SK-N-SH treated with all-trans-retinoic acid at 6 μM for 48 hours (cell line): ENCODE measurements around the gene THUMPD2.

ENCODE experiments used
- ATAC-seq: fragments of 200-7000 bp; cut with Tn5 transposase; 3 replicates; pipeline ENCODE4 v1.9.1; 2020; ENCODE audit warnings: mild to moderate bottlenecking, moderate library complexity
- ARNTL ChIP-seq: fragments of 450-650 bp; formaldehyde crosslinking; IDR thresholded peaks from 2 replicates; pipeline ENCODE4 v1.5.0; 2020; ENCODE audit warnings: low read depth, mild to moderate bottlenecking, moderate library complexity, borderline replicate concordance
- BACH2 ChIP-seq: fragments of 250-450 bp; sonication (Bioruptor Pico); IDR thresholded peaks from 2 replicates; pipeline ENCODE4 v1.9.0; 2021; ENCODE audit warnings: mild to moderate bottlenecking, borderline replicate concordance
- CREB5 ChIP-seq: fragments of 250-450 bp; sonication (Bioruptor Pico); IDR thresholded peaks from 2 replicates; pipeline ENCODE4 v1.5.1; 2020; ENCODE audit warnings: low read depth, mild to moderate bottlenecking, moderate library complexity
- CSDC2 ChIP-seq: fragments of 250-450 bp; sonication (Bioruptor Pico); IDR thresholded peaks from 2 replicates; pipeline ENCODE4 v1.5.0; 2020; ENCODE audit warnings: mild to moderate bottlenecking, moderate library complexity
- CSRNP3 ChIP-seq: fragments of 250-450 bp; sonication (Bioruptor Pico); IDR thresholded peaks from 2 replicates; pipeline ENCODE4 v1.5.1; 2021; ENCODE audit warnings: mild to moderate bottlenecking, moderate library complexity
- ESRRG ChIP-seq: fragments of 250-450 bp; sonication (Bioruptor Pico); IDR thresholded peaks from 2 replicates; pipeline ENCODE4 v1.6.1; 2021; ENCODE audit warnings: mild to moderate bottlenecking
- GLIS3 ChIP-seq: fragments of 250-450 bp; sonication (Bioruptor Pico); IDR thresholded peaks from 2 replicates; pipeline ENCODE4 v1.5.0; 2020; ENCODE audit warnings: mild to moderate bottlenecking, moderate library complexity
- ISL1 ChIP-seq: fragments of 250-450 bp; sonication (Bioruptor Pico); IDR thresholded peaks from 2 replicates; pipeline ENCODE4 v2.1.2; 2022; ENCODE audit warnings: mild to moderate bottlenecking, moderate library complexity
- OSR1 ChIP-seq: fragments of 250-450 bp; sonication (Bioruptor Pico); IDR thresholded peaks from 2 replicates; pipeline ENCODE4 v1.8.0; 2022; ENCODE audit warnings: moderate library complexity, mild to moderate bottlenecking, inconsistent platforms
- PATZ1 ChIP-seq: fragments of 250-450 bp; sonication (Bioruptor Pico); IDR thresholded peaks from 2 replicates; pipeline ENCODE4 v1.8.0; 2020; ENCODE audit warnings: mild to moderate bottlenecking, moderate library complexity, borderline replicate concordance
- POU6F1 ChIP-seq: fragments of 250-450 bp; sonication (Bioruptor Pico); IDR thresholded peaks from 2 replicates; pipeline ENCODE4 v1.8.0; 2021; ENCODE audit warnings: low read depth, mild to moderate bottlenecking, moderate library complexity, borderline replicate concordance
- PPARA ChIP-seq: fragments of 250-450 bp; sonication (Bioruptor Pico); IDR thresholded peaks from 2 replicates; pipeline ENCODE4 v1.5.0; 2020; ENCODE audit warnings: mild to moderate bottlenecking, borderline replicate concordance
- RARB ChIP-seq: fragments of 250-450 bp; sonication (Bioruptor Pico); IDR thresholded peaks from 2 replicates; pipeline ENCODE4 v1.8.0; 2021; ENCODE audit warnings: mild to moderate bottlenecking, moderate library complexity
- SNAI2 ChIP-seq: fragments of 250-450 bp; sonication (Bioruptor Pico); IDR thresholded peaks from 2 replicates; pipeline ENCODE4 v1.5.0; 2020; ENCODE audit warnings: mild to moderate bottlenecking, moderate library complexity
- TCF4 ChIP-seq: fragments of 250-450 bp; sonication (Bioruptor Pico); IDR thresholded peaks from 2 replicates; pipeline ENCODE4 v1.8.0; 2021; ENCODE audit warnings: mild to moderate bottlenecking, moderate library complexity, borderline replicate concordance
- TOX ChIP-seq: fragments of 250-450 bp; sonication (Bioruptor Pico); IDR thresholded peaks from 2 replicates; pipeline ENCODE4 v1.8.0; 2021; ENCODE audit warnings: mild to moderate bottlenecking, moderate library complexity, borderline replicate concordance
- TSHZ2 ChIP-seq: fragments of 250-450 bp; sonication (Bioruptor Pico); IDR thresholded peaks from 2 replicates; pipeline ENCODE4 v1.5.0; 2020; ENCODE audit warnings: mild to moderate bottlenecking, moderate library complexity
- ZFP3 ChIP-seq: fragments of 250-450 bp; sonication (Bioruptor Pico); IDR thresholded peaks from 2 replicates; pipeline ENCODE4 v1.5.0; 2020; ENCODE audit warnings: mild to moderate bottlenecking, moderate library complexity
- ZFP30 ChIP-seq: fragments of 450-650 bp; formaldehyde crosslinking; IDR thresholded peaks from 2 replicates; pipeline ENCODE4 v1.5.0; 2022; ENCODE audit warnings: mild to moderate bottlenecking, moderate library complexity
- ZNF70 ChIP-seq: fragments of 450-650 bp; formaldehyde crosslinking; IDR thresholded peaks from 2 replicates; pipeline ENCODE4 v1.5.0; 2020; ENCODE audit warnings: mild to moderate bottlenecking, moderate library complexity
- ZNF8 ChIP-seq: fragments of 450-650 bp; formaldehyde crosslinking; IDR thresholded peaks from 2 replicates; pipeline ENCODE4 v1.5.0; 2020; ENCODE audit warnings: mild to moderate bottlenecking, moderate library complexity

Gene THUMPD2

GRCh38 chr2:39718483-39718882, 60.6 kb downstream of the THUMPD2 start:
- no peak for ATAC-seq
- TF ChIP-seq ISL1: no peak
- no peak for TF ChIP-seq GLIS3 (CRISPR knock-in tag)
- TF ChIP-seq OSR1: no peak
- TF ChIP-seq PATZ1 (CRISPR knock-in tag): no peak
- TF ChIP-seq SNAI2 (CRISPR knock-in tag): no peak
- TF ChIP-seq ZFP3: no peak

- no peak for ATAC-seq
- TF ChIP-seq GLIS3 (CRISPR knock-in tag) (no peak), OSR1 (no peak), ZNF8 (CRISPR knock-in tag) (no peak), SNAI2 (CRISPR knock-in tag) (no peak), TSHZ2 (no peak), ZFP30 (CRISPR knock-in tag) (no peak), ESRRG (no peak), CSRNP3 (no peak), ISL1 (no peak), ZFP3 (no peak), ZNF70 (no peak)
Observed at GRCh38 chr2:39717067-39717466, 62.0 kb downstream of the THUMPD2 start.

- TF ChIP-seq TCF4 (CRISPR knock-in tag) (no peak), POU6F1 (no peak), TSHZ2 (no peak), PATZ1 (CRISPR knock-in tag) (no peak), SNAI2 (CRISPR knock-in tag) (no peak), ARNTL (CRISPR knock-in tag) (no peak), CSDC2 (CRISPR knock-in tag) (no peak), ISL1 (no peak), CREB5 (CRISPR knock-in tag) (no peak), GLIS3 (CRISPR knock-in tag) (no peak), ESRRG (no peak), TOX (CRISPR knock-in tag) (no peak), CSRNP3 (no peak), ZFP3 (no peak), RARB (CRISPR knock-in tag) (no peak), BACH2 (no peak), ZFP30 (CRISPR knock-in tag) (no peak), PPARA (CRISPR knock-in tag) (no peak)
- TF ChIP-seq, all 23 proteins: peak for 0
- ATAC-seq: no peak
Observed at GRCh38 chr2:39715822-39716221, 63.2 kb downstream of the THUMPD2 start.
